Ascending aorta (tissue), 2 donors: Measurements from ENCODE around the gene FREM2. TPM values are rescaled to one million over a fixed set of nuclear protein-coding genes. Genes with fewer than 3 reads are reported as not detected.

Experiments used
- DNase-seq, 2 donors: peaks; one replicate each; pipeline ENCODE4 v3.0.0-alpha.2; 2019; ENCODE audit warnings: low spot score in 2 of 2
- H3K27ac ChIP-seq, 2 donors: fragments of 200-600 bp; sonication (generic); one replicate each; pipeline ENCODE4 v1.5.1; 2016 to 2017; ENCODE audit warnings: mild to moderate bottlenecking in 1 of 2
- H3K27me3 ChIP-seq: fragments of 200-600 bp; sonication (generic); one replicate; pipeline ENCODE4 v1.5.1; 2017
- H3K36me3 ChIP-seq, 2 donors: fragments of 200-600 bp; sonication (generic); one replicate each; pipeline ENCODE4 v1.5.1; 2016
- H3K4me1 ChIP-seq, 2 donors: fragments of 200-600 bp; sonication (generic); one replicate each; pipeline ENCODE4 v1.5.1; 2016 to 2017; ENCODE audit warnings: mild to moderate bottlenecking in 1 of 2
- H3K4me3 ChIP-seq, 2 donors: fragments of 200-600 bp; sonication (generic); one replicate each; pipeline ENCODE4 v1.5.1; 2016 to 2017; ENCODE audit warnings: mild to moderate bottlenecking in 1 of 2
- H3K9me3 ChIP-seq, 2 donors: fragments of 200-600 bp; sonication (generic); one replicate each; pipeline ENCODE4 v1.5.1; 2016
- intact Hi-C: fragments of 100-400 bp; cut with DNase I; formaldehyde crosslinking; loops from one replicate; pipeline ENCODE4 v1.15.1; 2023
- total RNA-seq: library from RNA; depleted of rRNA; stranded (reverse); fragments of >200 nt; gene quantifications from one replicate; pipeline ENCODE4 v1.1.0, GENCODE V29; 2016
- TF ChIP-seq, protein P1 (sequence below), 3 experiments: fragments of 200-600 bp in 2 of 3; fragments of 450-650 bp in 1 of 3; sonication (generic) in 2 of 3; IDR thresholded peaks; one replicate each; pipeline ENCODE4 v1.5.1; 2016 to 2019; ENCODE audit warnings: antibody characterized with exemption in 3 of 3, mild to moderate bottlenecking in 1 of 3, moderate library complexity in 1 of 3

The FREM2 gene
- total RNA-seq, 1 donor from 2014 or later = not detected

DNA sequence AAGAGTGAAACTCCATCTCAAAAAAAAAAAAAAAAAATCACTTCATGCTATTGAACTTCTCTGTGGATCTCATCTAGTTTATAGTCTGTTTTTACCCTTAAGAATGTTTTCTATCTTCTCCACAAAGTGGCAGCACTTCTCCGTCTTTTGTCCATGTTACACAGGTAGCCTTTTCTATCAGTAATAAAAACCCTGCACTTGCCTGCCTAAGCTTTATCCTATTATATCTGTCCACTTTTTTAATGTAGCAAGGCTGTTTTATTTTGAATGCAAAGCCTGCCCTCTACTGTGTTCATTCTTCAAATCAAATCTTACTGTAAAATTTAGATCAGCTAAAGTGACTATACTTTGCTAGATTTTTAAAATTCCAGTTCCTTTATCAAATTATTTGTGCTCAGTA is 179.8 kb downstream of the FREM2 start:
- DNase-seq = no peak
- Histone ChIP-seq H3K27ac (no peak overlapping the region), H3K4me1 (no peaks in the 10 kb centered on the region), H3K36me3 (no peaks in the 10 kb centered on the region), H3K4me3 (no peak overlapping the region), H3K9me3 (no peaks in the 10 kb centered on the region), H3K27me3 (no peaks in the 10 kb centered on the region)
- TF ChIP-seq, protein P1, sequence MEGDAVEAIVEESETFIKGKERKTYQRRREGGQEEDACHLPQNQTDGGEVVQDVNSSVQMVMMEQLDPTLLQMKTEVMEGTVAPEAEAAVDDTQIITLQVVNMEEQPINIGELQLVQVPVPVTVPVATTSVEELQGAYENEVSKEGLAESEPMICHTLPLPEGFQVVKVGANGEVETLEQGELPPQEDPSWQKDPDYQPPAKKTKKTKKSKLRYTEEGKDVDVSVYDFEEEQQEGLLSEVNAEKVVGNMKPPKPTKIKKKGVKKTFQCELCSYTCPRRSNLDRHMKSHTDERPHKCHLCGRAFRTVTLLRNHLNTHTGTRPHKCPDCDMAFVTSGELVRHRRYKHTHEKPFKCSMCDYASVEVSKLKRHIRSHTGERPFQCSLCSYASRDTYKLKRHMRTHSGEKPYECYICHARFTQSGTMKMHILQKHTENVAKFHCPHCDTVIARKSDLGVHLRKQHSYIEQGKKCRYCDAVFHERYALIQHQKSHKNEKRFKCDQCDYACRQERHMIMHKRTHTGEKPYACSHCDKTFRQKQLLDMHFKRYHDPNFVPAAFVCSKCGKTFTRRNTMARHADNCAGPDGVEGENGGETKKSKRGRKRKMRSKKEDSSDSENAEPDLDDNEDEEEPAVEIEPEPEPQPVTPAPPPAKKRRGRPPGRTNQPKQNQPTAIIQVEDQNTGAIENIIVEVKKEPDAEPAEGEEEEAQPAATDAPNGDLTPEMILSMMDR (IDR thresholded peaks at IDR 0.05) = no peak
- intact Hi-C loops = no loop called here

- no peak for DNase-seq
- intact Hi-C loops = no loop called here
- Histone ChIP-seq H3K9me3 (no peaks in the 10 kb centered on the region), H3K4me3 (no peak overlapping the region), H3K27me3 (no peaks in the 10 kb centered on the region), H3K4me1 (no peaks in the 10 kb centered on the region), H3K36me3 (no peaks in the 10 kb centered on the region), H3K27ac (no peak overlapping the region)
- TF ChIP-seq, protein P1 (IDR thresholded peaks at IDR 0.05) = no peak
Measured at GRCh38 chr13:38868399-38868798, 181.5 kb downstream of the FREM2 start.

DNA sequence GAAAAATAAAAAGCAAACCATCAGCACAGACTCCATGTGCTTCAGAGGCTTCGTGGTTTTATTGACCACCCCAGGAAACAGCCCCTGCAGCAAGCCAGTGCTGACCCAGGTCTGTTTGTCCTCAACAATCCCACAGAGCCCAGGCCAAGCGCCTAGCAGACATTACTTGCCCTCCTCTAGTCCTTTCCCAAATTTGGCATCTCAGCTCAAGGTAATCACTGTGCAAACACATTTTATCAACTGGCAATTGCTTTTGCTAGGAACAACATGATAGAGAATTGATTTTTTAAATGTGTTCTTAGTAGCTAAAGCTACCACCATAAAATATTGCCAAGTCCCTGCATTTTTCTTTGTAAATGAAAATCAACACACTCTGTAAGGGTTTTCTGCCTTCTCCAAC is 182.0 kb downstream of the FREM2 start:
- no peaks in the 10 kb centered on the region for H3K9me3 ChIP-seq
- no peaks in the 10 kb centered on the region for H3K27me3 ChIP-seq
- no peaks in the 10 kb centered on the region for H3K36me3 ChIP-seq
- no peak overlapping the region for H3K27ac ChIP-seq
- DNase-seq = no peak
- no peaks in the 10 kb centered on the region for H3K4me1 ChIP-seq
- intact Hi-C loops = no loop called here
- TF ChIP-seq, protein P1 (IDR thresholded peaks at IDR 0.05) = no peak
- no peak overlapping the region for H3K4me3 ChIP-seq

DNA sequence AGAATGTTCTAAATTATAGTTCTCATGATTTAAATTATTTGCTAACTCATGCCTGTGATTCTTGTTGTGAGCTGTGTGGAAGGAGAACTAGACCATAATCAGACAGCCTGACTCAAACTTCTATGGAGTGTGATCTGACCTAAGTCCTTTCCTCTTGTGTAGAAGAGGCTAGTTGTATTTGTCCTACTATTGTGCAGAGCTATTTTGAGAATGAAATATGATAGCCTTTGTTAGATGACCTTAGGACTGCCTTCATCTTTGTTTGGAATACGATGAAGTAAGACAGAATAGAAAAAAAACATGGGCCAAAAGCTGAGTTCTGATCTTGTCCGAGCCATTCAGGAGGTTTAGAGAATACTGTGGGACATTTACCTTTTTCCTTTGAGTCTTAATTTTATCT is 184.4 kb downstream of the FREM2 start:
- intact Hi-C loops = no loop called here
- Histone ChIP-seq H3K4me3 (no peak overlapping the region), H3K27ac (no peak overlapping the region), H3K36me3 (no peaks in the 10 kb centered on the region), H3K9me3 (no peaks in the 10 kb centered on the region), H3K4me1 (no peaks in the 10 kb centered on the region), H3K27me3 (no peaks in the 10 kb centered on the region)
- TF ChIP-seq, protein P1 (IDR thresholded peaks at IDR 0.05) = no peak
- DNase-seq = no peak

GRCh38 chr13:38872693-38873092 is 185.8 kb downstream of the FREM2 start:
- Histone ChIP-seq H3K27ac (no peak overlapping the region), H3K4me1 (no peaks in the 10 kb centered on the region), H3K9me3 (no peaks in the 10 kb centered on the region), H3K36me3 (no peaks in the 10 kb centered on the region), H3K27me3 (no peaks in the 10 kb centered on the region), H3K4me3 (no peak overlapping the region)
- TF ChIP-seq, protein P1 (IDR thresholded peaks at IDR 0.05) = peak in 2 of 3 experiments; percentile 13 to 27
- intact Hi-C loops = no loop called here
- no peak for DNase-seq

- intact Hi-C loops = no loop called here
- no peaks in the 10 kb centered on the region for H3K4me1 ChIP-seq
- H3K36me3 ChIP-seq = no peaks in the 10 kb centered on the region
- H3K27me3 ChIP-seq = no peaks in the 10 kb centered on the region
- no peak overlapping the region for H3K4me3 ChIP-seq
- TF ChIP-seq, protein P1 (IDR thresholded peaks at IDR 0.05) = no peak
- no peaks in the 10 kb centered on the region for H3K9me3 ChIP-seq
- no peak overlapping the region for H3K27ac ChIP-seq
- DNase-seq = no peak
Measured at GRCh38 chr13:38875186-38875875, 188.5 kb downstream of the FREM2 start.
